A549 (cell line): ENCODE data around the gene RTRAF. TPM values are rescaled to one million over a fixed set of nuclear protein-coding genes. Genes with fewer than 3 reads are reported as not detected.

Experiments
- ATAC-seq, 2 experiments: fragments of 200-7000 bp in 1 of 2; fragments of >200 bp in 1 of 2; cut with Nextera tagmentation in 1 of 2; cut with Tn5 transposase in 1 of 2; 3 replicates each; pipeline versions ENCODE4 v1.8.0 to v1.9.1; 2018 to 2020; ENCODE audit warnings: mild to moderate bottlenecking in 1 of 2, moderate library complexity in 1 of 2
- CTCF ChIA-PET: fragments of 300-600 bp; sonication (Branson Sonifier 250); formaldehyde crosslinking; extraction: SDS; loops from one replicate; lab custom pipeline; 2021; ENCODE audit warnings: antibody characterized with exemption, inconsistent platforms; lab: Yijun Ruan, JAX
- POLR2A ChIA-PET: fragments of 350-600 bp; formaldehyde crosslinking; extraction: SDS; loops from one replicate; lab custom pipeline; 2021; ENCODE audit warnings: antibody characterized with exemption, inconsistent platforms; lab: Yijun Ruan, JAX
- DNase-seq, 2 experiments: peaks; one replicate each; pipeline versions ENCODE4 v3.0.0 to v3.0.0-alpha.2; 2011 to 2016; ENCODE audit warnings: low read depth in 1 of 2, low spot score in 1 of 2
- FAIRE-seq: peaks from 2 replicates; lab custom pipeline; 2011; peaks lifted over from hg19 to GRCh38; lab: Jason Lieb, UNC
- H3K27ac ChIP-seq, 2 experiments: fragments of >200 bp; sonication (Bioruptor Twin); formaldehyde crosslinking; 3 replicates each; pipeline ENCODE4 v1.5.1; 2016 to 2017
- H3K4me1 ChIP-seq: fragments of >200 bp; sonication (Bioruptor Twin); formaldehyde crosslinking; 3 replicates; pipeline ENCODE4 v1.6.1; 2016
- H3K4me2 ChIP-seq: fragments of >200 bp; sonication (Bioruptor Twin); formaldehyde crosslinking; 3 replicates; pipeline ENCODE4 v1.6.1; 2016
- H3K4me3 ChIP-seq: fragments of >200 bp; sonication (Bioruptor Twin); formaldehyde crosslinking; 3 replicates; pipeline ENCODE4 v1.5.1; 2016
- H3K9me3 ChIP-seq: fragments of >200 bp; sonication (Bioruptor Twin); formaldehyde crosslinking; 3 replicates; pipeline ENCODE4 v1.6.1; 2016
- BHLHE40 ChIP-seq: IDR thresholded peaks from 2 replicates; pipeline ENCODE4 v1.6.1; 2012; ENCODE audit warnings: low read depth, low read length, inconsistent platforms
- CBX2 ChIP-seq: fragments of 200-600 bp; sonication (generic); IDR thresholded peaks from 2 replicates; pipeline ENCODE4 v1.6.1; 2016; ENCODE audit warnings: low read depth, mild to moderate bottlenecking, borderline replicate concordance
- CHD2 ChIP-seq: fragments of 150-350 bp; IDR thresholded peaks from 2 replicates; pipeline ENCODE4 v1.6.1; 2014; ENCODE audit warnings: low read length; ENCODE audit not compliant: partially characterized antibody
- EHF ChIP-seq: fragments of 250-450 bp; sonication (Bioruptor Pico); IDR thresholded peaks from 2 replicates; pipeline ENCODE4 v1.5.0; 2020; ENCODE audit warnings: mild to moderate bottlenecking
- EHMT2 ChIP-seq: fragments of 200-600 bp; sonication (generic); IDR thresholded peaks from 2 replicates; pipeline ENCODE4 v1.6.1; 2016; ENCODE audit warnings: antibody characterized with exemption, low read depth, mild to moderate bottlenecking, moderate library complexity
- EP300 ChIP-seq, 2 experiments: fragments of >200 bp; sonication (Bioruptor Twin); formaldehyde crosslinking; IDR thresholded peaks; 2 replicates in 1 of 2; 3 replicates in 1 of 2; pipeline ENCODE4 v1.6.1; 2016 to 2017
- ESRRA ChIP-seq: fragments of 150-350 bp; IDR thresholded peaks from 2 replicates; pipeline ENCODE4 v1.6.1; 2014; ENCODE audit warnings: mild to moderate bottlenecking, low read length, borderline replicate concordance
- FOSB ChIP-seq: fragments of 250-450 bp; sonication (Bioruptor Pico); IDR thresholded peaks from 2 replicates; pipeline ENCODE4 v1.5.0; 2020; ENCODE audit warnings: mild to moderate bottlenecking, moderate library complexity
- GATA3 ChIP-seq: IDR thresholded peaks from 2 replicates; pipeline ENCODE4 v1.6.1; 2012; ENCODE audit warnings: borderline replicate concordance
- HEYL ChIP-seq: fragments of 250-450 bp; sonication (Bioruptor Pico); IDR thresholded peaks from 2 replicates; pipeline ENCODE4 v1.8.0; 2021; ENCODE audit warnings: mild to moderate bottlenecking, moderate library complexity
- HOXA7 ChIP-seq: fragments of 250-450 bp; sonication (Bioruptor Pico); IDR thresholded peaks from 2 replicates; pipeline ENCODE4 v1.5.0; 2020; ENCODE audit warnings: mild to moderate bottlenecking, moderate library complexity
- KDM1A ChIP-seq: fragments of 200-600 bp; sonication (generic); IDR thresholded peaks from 2 replicates; pipeline ENCODE4 v1.6.1; 2016; ENCODE audit warnings: low read depth, mild to moderate bottlenecking
- KDM5A ChIP-seq: fragments of 200-600 bp; sonication (generic); IDR thresholded peaks from 2 replicates; pipeline ENCODE4 v1.6.1; 2016; ENCODE audit warnings: antibody characterized with exemption, mild to moderate bottlenecking
- MYC ChIP-seq: IDR thresholded peaks from 2 replicates; pipeline ENCODE4 v1.6.1; 2012; ENCODE audit warnings: mild to moderate bottlenecking, inconsistent platforms, low read length, improper control_type of control experiment, borderline replicate concordance
- NR3C1 ChIP-seq: fragments of >200 bp; sonication (Bioruptor Twin); formaldehyde crosslinking; IDR thresholded peaks from 3 replicates; pipeline ENCODE4 v1.6.1; 2017
- PHF8 ChIP-seq: fragments of 200-600 bp; sonication (generic); IDR thresholded peaks from 2 replicates; pipeline ENCODE4 v1.6.1; 2016; ENCODE audit warnings: low read depth, mild to moderate bottlenecking, antibody characterized with exemption, moderate library complexity, borderline replicate concordance
- RCOR1 ChIP-seq: fragments of 150-350 bp; IDR thresholded peaks from 2 replicates; pipeline ENCODE4 v1.6.1; 2014; ENCODE audit warnings: antibody characterized with exemption, low read length, low read depth
- RFX5 ChIP-seq: fragments of 450-650 bp; IDR thresholded peaks from 2 replicates; pipeline ENCODE4 v1.7.1; 2014; ENCODE audit warnings: antibody characterized with exemption, mild to moderate bottlenecking, moderate library complexity
- RNF2 ChIP-seq: fragments of 200-600 bp; sonication (generic); IDR thresholded peaks from 2 replicates; pipeline ENCODE4 v1.6.1; 2016; ENCODE audit warnings: low read depth, mild to moderate bottlenecking, antibody characterized with exemption, moderate library complexity, borderline replicate concordance
- SMC3 ChIP-seq: fragments of >200 bp; sonication (Bioruptor Twin); formaldehyde crosslinking; IDR thresholded peaks from 3 replicates; pipeline ENCODE4 v1.6.1; 2018; ENCODE audit warnings: inconsistent platforms
- SREBF2 ChIP-seq: fragments of 450-650 bp; IDR thresholded peaks from 2 replicates; pipeline ENCODE4 v1.6.1; 2014; ENCODE audit warnings: mild to moderate bottlenecking, moderate library complexity
- TP53 ChIP-seq: fragments of 250-450 bp; sonication (Bioruptor Pico); IDR thresholded peaks from 2 replicates; pipeline ENCODE4 v1.5.0; 2021; ENCODE audit warnings: mild to moderate bottlenecking, moderate library complexity
- ZC3H11A ChIP-seq: fragments of 450-650 bp; IDR thresholded peaks from 2 replicates; pipeline ENCODE4 v1.6.1; 2014; ENCODE audit warnings: antibody characterized with exemption, mild to moderate bottlenecking
- ZSCAN20 ChIP-seq: fragments of 250-450 bp; sonication (Bioruptor Pico); IDR thresholded peaks from 2 replicates; pipeline ENCODE4 v1.8.0; 2022; ENCODE audit warnings: mild to moderate bottlenecking, moderate library complexity
- WGBS: methylation state at CpG from one replicate; pipeline ENCODE4 v1.1.6; 2017; ENCODE audit errors: missing lambda C conversion rate; 5-methylcytosine and 5-hydroxymethylcytosine counted together
- polyA plus RNA-seq, 4 experiments: library from polyadenylated mRNA; depleted of rRNA in 3 of 4; stranded (reverse); fragments of >200 nt; fragmentation: RNase III in 1 of 4; extraction: RNeasy Plus Mini Kit Qiagen cat#74134 plus additional on column Dnase treatment in 1 of 4; gene quantifications; 2 replicates in 3 of 4; 3 replicates in 1 of 4; pipeline ENCODE4 v1.2.3, GENCODE V29; 2011 to 2017
- TF ChIP-seq, protein P1 (sequence below): fragments of 200-600 bp; sonication (generic); IDR thresholded peaks from 2 replicates; pipeline ENCODE4 v1.6.1; 2016; ENCODE audit warnings: antibody characterized with exemption, mild to moderate bottlenecking, moderate library complexity
- TF ChIP-seq, protein P2 (sequence below): IDR thresholded peaks from 2 replicates; pipeline ENCODE4 v1.6.1; 2012; ENCODE audit warnings: low read depth, borderline replicate concordance
- TF ChIP-seq, protein P3 (sequence below): IDR thresholded peaks from 2 replicates; pipeline ENCODE4 v1.6.1; 2012

The RTRAF gene
- polyA plus RNA-seq, 2 of the 4 experiments (the other 2 are of a cell fraction) = 271 to 341 TPM

DNA sequence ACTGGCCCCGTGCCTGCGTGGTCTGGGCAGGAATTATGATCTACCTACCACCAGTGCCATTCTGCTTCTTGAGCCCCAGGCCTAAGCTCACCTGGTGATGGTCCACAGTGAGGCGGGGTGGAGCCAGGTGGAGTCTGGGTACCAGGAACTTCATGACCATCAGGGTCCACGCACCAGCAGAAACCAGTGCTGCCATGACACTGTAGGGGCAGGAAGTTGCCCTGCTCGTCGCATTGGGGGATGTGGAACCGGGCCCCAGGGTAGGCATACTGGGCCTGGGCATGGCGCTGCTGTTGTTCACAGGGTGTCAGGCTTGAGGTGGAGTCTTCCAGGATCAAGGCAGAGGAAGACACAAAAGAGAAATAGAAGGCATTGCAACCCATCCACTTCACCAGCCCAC, 29.6 kb downstream of the RTRAF start (continued):
- TF ChIP-seq MYC (no peak), EP300 (IDR thresholded peaks at IDR 0.05) (no peak), RCOR1 (no peak)
- TF ChIP-seq, all 56 proteins: peak for 0

DNA sequence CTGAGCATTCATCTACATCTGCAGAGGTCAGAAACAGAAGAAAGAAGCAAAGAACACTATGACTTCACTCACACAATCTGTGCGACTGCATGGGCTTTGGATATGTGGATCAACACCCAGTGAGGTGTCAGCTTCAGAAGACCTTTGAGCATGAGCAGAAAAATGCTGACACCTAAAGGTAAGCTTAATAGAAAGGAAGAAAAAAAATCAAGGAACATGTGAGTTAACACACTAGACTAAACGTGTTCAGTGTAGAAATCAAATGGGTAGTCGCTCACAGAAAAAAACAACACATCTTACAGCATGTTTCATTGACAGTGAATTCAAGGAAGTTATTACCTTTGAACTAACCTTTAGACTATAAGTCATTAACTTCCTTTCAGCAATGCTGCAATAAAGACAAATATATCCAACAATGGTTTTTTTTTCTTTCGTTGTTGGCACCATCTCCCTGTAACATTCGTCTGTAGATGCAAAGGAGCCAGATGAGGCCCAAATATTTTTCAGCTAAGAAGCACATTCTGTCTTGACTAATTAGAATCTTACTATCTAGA, 30.9 kb downstream of the RTRAF start:
- Histone ChIP-seq H3K27ac (no peak overlapping the region), H3K4me2 (no peak overlapping the region), H3K4me3 (no peak overlapping the region), H3K9me3 (no peaks in the 10 kb centered on the region), H3K4me1 (no peaks in the 10 kb centered on the region)
- ChIA-PET CTCF (interaction anchor here (0.7 to 1.5 kb wide), 5 partner anchors 12 to 66 kb away, joined by 3 to 5 read pairs (median 3); no protein-coding TSS in a partner anchor), POLR2A (no interaction called here)
- no peak for ATAC-seq
- WGBS = 73% methylated on average over 5 of the region's 5 CpGs
- FAIRE-seq = no peak
- TF ChIP-seq PHF8 = no peak
- TF ChIP-seq, protein P1, sequence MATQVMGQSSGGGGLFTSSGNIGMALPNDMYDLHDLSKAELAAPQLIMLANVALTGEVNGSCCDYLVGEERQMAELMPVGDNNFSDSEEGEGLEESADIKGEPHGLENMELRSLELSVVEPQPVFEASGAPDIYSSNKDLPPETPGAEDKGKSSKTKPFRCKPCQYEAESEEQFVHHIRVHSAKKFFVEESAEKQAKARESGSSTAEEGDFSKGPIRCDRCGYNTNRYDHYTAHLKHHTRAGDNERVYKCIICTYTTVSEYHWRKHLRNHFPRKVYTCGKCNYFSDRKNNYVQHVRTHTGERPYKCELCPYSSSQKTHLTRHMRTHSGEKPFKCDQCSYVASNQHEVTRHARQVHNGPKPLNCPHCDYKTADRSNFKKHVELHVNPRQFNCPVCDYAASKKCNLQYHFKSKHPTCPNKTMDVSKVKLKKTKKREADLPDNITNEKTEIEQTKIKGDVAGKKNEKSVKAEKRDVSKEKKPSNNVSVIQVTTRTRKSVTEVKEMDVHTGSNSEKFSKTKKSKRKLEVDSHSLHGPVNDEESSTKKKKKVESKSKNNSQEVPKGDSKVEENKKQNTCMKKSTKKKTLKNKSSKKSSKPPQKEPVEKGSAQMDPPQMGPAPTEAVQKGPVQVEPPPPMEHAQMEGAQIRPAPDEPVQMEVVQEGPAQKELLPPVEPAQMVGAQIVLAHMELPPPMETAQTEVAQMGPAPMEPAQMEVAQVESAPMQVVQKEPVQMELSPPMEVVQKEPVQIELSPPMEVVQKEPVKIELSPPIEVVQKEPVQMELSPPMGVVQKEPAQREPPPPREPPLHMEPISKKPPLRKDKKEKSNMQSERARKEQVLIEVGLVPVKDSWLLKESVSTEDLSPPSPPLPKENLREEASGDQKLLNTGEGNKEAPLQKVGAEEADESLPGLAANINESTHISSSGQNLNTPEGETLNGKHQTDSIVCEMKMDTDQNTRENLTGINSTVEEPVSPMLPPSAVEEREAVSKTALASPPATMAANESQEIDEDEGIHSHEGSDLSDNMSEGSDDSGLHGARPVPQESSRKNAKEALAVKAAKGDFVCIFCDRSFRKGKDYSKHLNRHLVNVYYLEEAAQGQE = no peak
- TF ChIP-seq SREBF2 = no peak
- TF ChIP-seq BHLHE40 = no peak
- TF ChIP-seq ZSCAN20 (CRISPR knock-in tag) = no peak
- TF ChIP-seq KDM1A = no peak
- TF ChIP-seq EHF (CRISPR knock-in tag) = no peak
- TF ChIP-seq, protein P2, sequence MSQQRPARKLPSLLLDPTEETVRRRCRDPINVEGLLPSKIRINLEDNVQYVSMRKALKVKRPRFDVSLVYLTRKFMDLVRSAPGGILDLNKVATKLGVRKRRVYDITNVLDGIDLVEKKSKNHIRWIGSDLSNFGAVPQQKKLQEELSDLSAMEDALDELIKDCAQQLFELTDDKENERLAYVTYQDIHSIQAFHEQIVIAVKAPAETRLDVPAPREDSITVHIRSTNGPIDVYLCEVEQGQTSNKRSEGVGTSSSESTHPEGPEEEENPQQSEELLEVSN = no peak
- TF ChIP-seq MYC = no peak
- no peak for TF ChIP-seq RFX5
- no peak for TF ChIP-seq SMC3
- TF ChIP-seq RNF2 = no peak
- TF ChIP-seq CBX2 = no peak
- TF ChIP-seq, protein P3, sequence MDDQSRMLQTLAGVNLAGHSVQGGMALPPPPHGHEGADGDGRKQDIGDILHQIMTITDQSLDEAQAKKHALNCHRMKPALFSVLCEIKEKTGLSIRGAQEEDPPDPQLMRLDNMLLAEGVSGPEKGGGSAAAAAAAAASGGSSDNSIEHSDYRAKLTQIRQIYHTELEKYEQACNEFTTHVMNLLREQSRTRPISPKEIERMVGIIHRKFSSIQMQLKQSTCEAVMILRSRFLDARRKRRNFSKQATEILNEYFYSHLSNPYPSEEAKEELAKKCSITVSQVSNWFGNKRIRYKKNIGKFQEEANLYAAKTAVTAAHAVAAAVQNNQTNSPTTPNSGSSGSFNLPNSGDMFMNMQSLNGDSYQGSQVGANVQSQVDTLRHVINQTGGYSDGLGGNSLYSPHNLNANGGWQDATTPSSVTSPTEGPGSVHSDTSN = no peak
- TF ChIP-seq ESRRA = no peak
- no peak for TF ChIP-seq HEYL (CRISPR knock-in tag)
- no peak for DNase-seq

DNA sequence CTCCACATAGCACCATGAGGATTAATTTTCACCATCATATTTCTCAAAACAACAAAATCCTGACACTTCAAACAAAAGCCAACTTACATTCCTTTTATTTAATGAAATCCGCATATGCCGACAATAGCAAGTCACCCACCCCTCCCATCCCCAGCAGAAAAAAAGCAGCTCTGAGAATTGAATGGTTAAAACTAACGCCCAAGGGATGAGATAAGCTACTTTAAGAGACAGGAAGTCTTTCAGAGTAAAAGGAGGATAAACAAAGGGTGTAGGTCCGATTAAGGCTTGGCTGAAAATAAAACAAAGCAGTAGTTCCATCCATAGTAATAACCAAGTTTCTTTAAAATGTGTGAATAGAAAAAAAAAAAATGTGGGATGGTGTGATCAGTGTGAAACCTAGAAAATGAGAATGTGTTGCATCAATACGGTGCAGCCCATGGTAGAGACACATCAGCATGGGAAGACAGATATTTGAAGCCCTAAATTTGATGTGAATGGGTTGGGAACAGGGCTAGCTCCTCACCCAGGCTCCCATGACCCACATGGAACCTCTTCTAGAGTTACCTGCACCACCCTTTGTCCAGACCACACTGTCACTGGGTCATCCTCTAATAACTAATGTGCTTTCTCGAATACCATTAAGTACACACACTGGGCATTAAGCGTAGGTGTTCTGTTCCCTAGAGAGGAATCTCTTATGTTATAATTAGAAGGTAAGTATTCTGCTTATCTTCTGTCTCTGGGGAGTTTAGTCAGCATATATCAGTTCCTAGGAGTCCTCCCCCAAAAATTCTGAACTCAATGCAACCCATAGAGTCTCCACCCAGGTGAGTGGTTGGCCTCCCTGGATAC, 31.7 kb downstream of the RTRAF start:
- Histone ChIP-seq H3K4me2 (no peak overlapping the region), H3K9me3 (no peaks in the 10 kb centered on the region), H3K4me3 (no peak overlapping the region), H3K27ac (no peak overlapping the region), H3K4me1 (no peaks in the 10 kb centered on the region)
- CTCF ChIA-PET = interaction anchor here (0.6 to 2.1 kb wide), 5 partner anchors 13 to 111 kb away, joined by 3 to 9 read pairs (median 3); no protein-coding TSS in a partner anchor
- DNase-seq = no peak
- FAIRE-seq = no peak
- WGBS = 65% methylated on average over 7 of the region's 7 CpGs
- no peak for ATAC-seq
- POLR2A ChIA-PET = no interaction called here
- TF ChIP-seq EHF (CRISPR knock-in tag) = no peak
- TF ChIP-seq, protein P3 = no peak
- TF ChIP-seq KDM5A = no peak
- TF ChIP-seq BHLHE40 = no peak
- TF ChIP-seq HOXA7 = no peak
- TF ChIP-seq CHD2 = no peak
- no peak for TF ChIP-seq GATA3
- TF ChIP-seq NR3C1 = no peak
- TF ChIP-seq SMC3 = no peak
- TF ChIP-seq ZC3H11A = no peak
- TF ChIP-seq FOSB (CRISPR knock-in tag) = no peak
- TF ChIP-seq ESRRA = no peak
- TF ChIP-seq, protein P2 = no peak
- TF ChIP-seq EHMT2 = no peak
- TF ChIP-seq TP53 (CRISPR knock-in tag) = no peak
